GM12864 (cell line): ENCODE measurements around the gene LENEP.

Experiments used
- DNase-seq: peaks from one replicate; pipeline ENCODE4 v3.0.0-alpha.2; 2011; ENCODE audit warnings: low read depth
- H3K4me3 ChIP-seq: 2 replicates; pipeline ENCODE4 v1.5.1; 2011; ENCODE audit warnings: mild to moderate bottlenecking, low read depth, low read length, control low read depth
- TF ChIP-seq, protein P1 (sequence below): IDR thresholded peaks from 2 replicates; pipeline ENCODE4 v1.5.1; 2011; ENCODE audit warnings: low read depth, mild to moderate bottlenecking, moderate library complexity, low read length, control low read depth, inconsistent platforms; ENCODE audit errors: missing control alignments

Gene LENEP

GRCh38 chr1:154961207-154962155, 31.9 kb upstream of the LENEP start, which contains the start of gene PYGO2:
Gene PYGO2 (minus strand): TSS chr1:154961782. CDS start chr1:154961576, 206 bp downstream.
- TF ChIP-seq, protein P1, sequence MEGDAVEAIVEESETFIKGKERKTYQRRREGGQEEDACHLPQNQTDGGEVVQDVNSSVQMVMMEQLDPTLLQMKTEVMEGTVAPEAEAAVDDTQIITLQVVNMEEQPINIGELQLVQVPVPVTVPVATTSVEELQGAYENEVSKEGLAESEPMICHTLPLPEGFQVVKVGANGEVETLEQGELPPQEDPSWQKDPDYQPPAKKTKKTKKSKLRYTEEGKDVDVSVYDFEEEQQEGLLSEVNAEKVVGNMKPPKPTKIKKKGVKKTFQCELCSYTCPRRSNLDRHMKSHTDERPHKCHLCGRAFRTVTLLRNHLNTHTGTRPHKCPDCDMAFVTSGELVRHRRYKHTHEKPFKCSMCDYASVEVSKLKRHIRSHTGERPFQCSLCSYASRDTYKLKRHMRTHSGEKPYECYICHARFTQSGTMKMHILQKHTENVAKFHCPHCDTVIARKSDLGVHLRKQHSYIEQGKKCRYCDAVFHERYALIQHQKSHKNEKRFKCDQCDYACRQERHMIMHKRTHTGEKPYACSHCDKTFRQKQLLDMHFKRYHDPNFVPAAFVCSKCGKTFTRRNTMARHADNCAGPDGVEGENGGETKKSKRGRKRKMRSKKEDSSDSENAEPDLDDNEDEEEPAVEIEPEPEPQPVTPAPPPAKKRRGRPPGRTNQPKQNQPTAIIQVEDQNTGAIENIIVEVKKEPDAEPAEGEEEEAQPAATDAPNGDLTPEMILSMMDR: peak; percentile 65
- peak within 1 kb of the TSS; percentile 67 for H3K4me3 ChIP-seq
- no peak for DNase-seq

DNA sequence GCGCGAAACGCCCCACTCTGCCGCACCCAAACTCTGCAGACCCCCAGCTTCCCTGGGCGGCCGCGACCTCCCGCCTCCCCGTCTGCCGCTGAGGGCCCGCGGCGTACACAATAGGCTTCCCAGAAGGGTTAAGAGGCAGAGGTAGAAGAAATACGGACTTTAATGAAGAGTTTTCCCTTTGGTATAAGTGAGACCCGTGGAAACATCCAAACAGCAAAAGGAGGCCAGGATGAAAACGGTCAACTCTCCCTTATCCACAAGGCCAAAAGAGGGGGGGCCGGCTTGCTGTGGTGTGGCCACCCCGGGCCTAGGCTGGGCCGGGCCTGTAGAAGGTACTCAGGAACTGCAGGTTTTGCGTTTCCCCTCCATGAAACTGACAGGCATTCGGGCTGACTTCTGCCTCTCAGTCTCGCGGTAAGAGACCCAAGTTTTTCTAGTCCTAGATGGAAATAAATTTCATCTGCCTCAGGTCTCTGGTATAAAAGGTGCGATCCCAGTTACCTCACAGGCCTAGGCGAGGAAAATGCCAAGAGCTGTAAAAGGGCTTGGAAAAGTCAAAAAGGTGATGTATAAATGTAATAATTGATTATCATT, 31.1 kb upstream of the LENEP start:
- TF ChIP-seq, protein P1: no peak
- no peak for DNase-seq
- H3K4me3 ChIP-seq: peak overlapping the region; percentile 67

- no peak for DNase-seq
- TF ChIP-seq, protein P1: no peak
- peak overlapping the region; percentile 67; the same call in 1 of the 2 replicates for H3K4me3 ChIP-seq
Measured at GRCh38 chr1:154962795-154963330, 30.5 kb upstream of the LENEP start.

- no peak overlapping the region for H3K4me3 ChIP-seq
- TF ChIP-seq, protein P1: no peak
- DNase-seq: no peak
Measured at GRCh38 chr1:154963643-154964042, 29.7 kb upstream of the LENEP start.

GRCh38 chr1:154964359-154964758, 29.0 kb upstream of the LENEP start:
- H3K4me3 ChIP-seq: no peak overlapping the region
- TF ChIP-seq, protein P1: no peak

GRCh38 chr1:154966111-154966510, 27.3 kb upstream of the LENEP start:
- no peak overlapping the region for H3K4me3 ChIP-seq
- TF ChIP-seq, protein P1: no peak
- no peak for DNase-seq

More at GRCh38 chr1:154964359-154964758, 29.0 kb upstream of the LENEP start:
- DNase-seq: no peak
